ENCODE measurements around the gene PRAMEF7.
"Not testable (repeated sequence)": the region's sequence is repeated elsewhere in the genome, so short reads cannot be mapped to it uniquely, and the experiment has no call there.

PRAMEF7 gene

DNA sequence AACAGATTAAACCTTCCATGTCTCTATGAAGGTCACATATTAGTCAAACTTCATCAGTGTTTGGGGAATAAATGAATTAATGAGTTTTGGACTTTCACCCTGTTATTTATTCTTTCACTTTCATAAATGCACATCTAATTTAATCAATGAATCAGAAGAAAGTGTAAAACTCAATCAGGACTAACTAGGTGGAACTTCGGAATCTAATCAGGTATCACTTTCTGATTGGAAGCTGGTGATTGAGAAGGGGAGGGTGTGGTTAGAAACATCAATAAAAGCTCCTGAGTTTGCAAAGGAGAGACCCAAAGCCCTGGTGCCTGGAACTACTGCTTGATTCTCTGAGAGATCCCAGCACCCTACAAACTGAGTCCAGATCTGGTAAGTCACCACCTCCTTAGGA lies at the start of gene PRAMEF7:
Gene PRAMEF7, plus strand, starts transcription at position 301 of the 400 bp plus-strand sequence. CDS start 1,083 bp downstream, outside the sequence.
- DNase-seq: not testable (repeated sequence)

DNA sequence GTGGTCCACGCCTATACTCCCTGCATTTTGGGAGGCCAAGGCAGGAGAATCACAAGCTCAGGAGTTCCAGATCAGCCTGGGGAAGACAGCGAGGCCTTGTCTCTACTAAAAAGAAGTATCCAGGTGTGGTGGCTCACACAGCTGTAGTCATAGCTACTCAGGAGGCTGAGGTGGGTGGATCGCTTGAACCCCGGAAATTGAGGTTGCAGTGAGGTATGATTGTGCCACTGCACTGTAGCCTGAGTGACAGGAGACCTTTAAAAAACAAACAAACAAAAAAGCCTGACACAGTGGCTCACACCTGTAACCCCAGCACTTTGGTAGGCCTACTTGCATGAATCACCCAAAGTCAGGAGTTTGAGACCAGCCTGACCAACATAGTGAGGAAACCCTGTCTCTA lies 38.0 kb upstream of the PRAMEF7 start:
- DNase-seq: not testable (repeated sequence)

DNA sequence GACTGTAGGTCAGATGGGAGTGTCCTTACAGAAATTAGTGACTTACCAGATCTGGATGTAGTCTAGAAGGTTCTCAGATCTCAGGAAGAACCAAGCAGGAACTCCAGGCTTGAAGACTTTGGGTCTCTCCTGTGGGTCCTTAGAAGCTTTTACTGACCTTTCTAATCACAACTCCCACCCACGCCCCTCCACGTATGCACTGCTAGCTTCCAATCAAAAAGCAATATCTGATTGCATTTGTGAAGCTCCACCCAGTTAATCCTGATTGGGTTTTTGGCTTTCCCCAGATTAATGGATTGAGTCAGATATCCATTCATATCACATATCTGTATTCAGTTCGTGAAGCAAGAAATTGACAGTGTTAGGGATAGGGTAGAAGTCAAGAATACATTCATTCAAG lies 30.3 kb upstream of the PRAMEF7 start, which contains the start of gene PRAMEF4:
Gene PRAMEF4, minus strand, starts transcription at position 101 of the 400 bp plus-strand sequence. CDS start 2,807 bp downstream, outside the sequence.
- not testable (repeated sequence) for DNase-seq

DNA sequence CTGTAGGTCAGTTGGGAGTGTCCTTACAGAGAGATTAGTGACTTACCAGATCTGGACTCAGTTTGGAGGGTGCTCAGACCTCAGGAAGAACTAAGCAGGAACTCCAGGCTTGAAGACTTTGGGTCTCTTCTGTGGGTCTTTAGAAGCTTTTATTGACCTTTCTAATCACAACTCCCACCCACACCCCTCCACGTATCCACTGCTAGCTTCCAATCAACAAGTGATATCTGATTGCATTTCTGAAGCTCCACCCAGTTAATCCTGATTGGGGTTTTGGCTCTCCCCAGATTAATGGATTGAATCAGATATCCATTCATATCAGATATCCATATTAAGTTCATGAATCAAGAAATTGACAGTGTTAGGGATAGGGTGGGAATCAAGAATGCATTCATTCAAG lies 18.2 kb upstream of the PRAMEF7 start, which contains the start of gene PRAMEF10:
Gene PRAMEF10, minus strand, starts transcription at position 101 of the 400 bp plus-strand sequence. CDS start 2,423 bp downstream, outside the sequence.
- DNase-seq: not testable (repeated sequence)

DNA sequence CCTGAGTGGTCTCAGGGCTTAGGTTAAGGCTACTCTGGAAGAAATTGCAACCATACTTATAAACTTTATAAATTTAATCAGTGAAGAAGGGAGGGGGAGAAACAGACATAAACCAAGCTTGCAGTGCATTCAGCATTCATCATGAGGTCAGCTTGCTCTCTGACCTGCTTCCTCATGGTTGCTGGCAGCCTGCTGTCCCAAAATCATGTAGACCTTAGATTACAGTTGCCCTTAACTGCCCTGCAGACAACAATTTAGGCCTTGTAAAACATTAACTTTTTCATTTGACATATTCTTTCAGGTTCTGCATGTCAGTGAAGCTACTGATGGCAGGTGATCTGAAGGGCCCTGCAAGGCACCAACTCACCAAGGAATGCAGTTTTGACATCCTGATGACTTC lies 17.2 kb upstream of the PRAMEF7 start:
- DNase-seq: not testable (repeated sequence)

DNA sequence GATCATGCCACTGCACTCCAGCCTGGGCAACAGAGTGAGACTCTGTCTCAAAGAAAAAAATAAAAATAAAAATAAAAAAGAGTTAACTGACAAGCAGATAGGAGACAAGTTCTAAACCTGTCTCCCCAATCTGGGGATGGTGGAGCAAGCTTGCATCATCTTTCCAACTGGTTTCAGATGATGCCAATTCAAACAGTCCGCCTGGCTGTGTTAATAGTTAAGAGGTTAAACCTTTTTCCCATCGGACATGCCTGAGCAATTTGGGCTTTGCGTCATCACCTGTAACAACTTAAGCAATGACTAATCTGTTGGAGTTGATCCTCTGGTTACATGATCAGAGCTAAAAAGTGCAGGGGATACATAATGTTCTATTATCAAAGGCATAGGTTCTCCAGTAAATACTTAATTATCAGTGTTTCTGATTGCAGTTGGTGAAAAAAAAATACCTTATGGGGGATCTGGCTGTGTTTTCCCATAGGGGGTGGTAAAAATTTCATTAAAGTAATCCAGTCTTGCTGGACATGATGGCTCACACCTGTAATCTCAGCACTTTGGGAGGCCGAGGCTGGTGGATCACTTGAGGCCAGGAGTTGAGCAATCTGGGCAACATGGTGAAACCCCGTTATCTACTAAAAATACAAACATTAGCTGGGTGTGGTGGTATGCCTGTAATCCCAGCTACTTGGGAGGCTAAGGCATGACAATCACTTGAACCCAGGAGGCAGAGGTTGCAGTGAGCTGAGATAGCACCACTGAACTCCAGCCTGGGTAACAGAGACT lies 12.4 kb upstream of the PRAMEF7 start:
- DNase-seq: not testable (repeated sequence)

DNA sequence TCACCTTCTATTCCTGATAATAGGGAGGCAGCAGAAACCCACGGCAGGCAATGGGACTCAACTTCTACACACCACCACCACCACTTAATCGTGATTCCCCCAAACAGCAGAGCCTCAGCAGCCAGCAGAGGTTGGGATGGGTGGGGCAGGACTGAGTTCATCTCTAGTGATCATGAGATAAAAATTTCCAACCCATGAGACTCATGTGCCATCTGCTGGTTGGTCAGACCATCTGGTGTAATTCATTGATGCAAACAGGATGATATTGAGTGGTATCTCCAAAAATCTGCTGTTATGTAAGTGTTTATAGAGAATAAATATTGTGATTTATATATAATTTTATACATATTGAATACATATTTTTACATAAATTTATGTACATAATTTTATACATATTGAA lies 5.3 kb downstream of the PRAMEF7 start:
- DNase-seq: not testable (repeated sequence)

DNA sequence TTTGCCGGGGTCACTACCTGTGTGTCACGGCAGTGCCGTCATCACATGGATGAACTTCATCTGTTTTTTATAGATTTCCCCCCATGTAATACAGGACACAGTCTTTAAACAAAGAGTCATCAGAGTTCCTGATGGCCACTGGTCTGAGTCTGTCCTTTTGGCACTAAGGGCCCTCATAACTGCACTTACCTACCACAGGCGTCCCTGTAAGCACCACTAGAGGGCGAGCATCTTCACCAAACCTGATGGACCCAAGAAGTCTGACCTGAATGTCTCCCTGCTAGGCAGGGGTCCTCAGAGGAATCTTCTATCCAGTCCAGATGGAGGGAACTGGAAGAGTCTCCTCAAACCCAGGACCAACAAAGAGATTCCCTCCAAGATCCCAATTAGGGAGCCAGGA lies 8.0 kb downstream of the PRAMEF7 start:
- not testable (repeated sequence) for DNase-seq

DNA sequence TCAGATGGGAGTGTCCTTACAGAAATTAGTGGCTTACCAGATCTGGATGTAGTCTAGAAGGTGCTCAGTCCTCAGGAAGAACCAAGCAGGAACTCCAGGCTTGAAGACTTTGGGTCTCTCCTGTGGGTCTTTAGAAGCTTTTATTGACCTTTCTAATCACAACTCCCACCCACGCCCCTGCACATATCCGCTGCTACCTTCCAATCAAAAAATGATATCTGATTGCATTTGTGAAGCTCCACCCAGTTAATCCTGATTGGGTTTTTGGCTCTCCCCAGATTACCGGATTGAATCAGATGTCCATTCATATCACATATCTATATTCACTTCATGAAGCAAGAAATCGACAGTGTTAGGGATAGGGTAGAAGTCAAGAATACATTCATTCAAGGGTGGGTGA lies 31.1 kb downstream of the PRAMEF7 start, which contains the start of gene PRAMEF6:
Gene PRAMEF6, minus strand, starts transcription at position 101 of the 400 bp plus-strand sequence. CDS start 5,062 bp downstream, outside the sequence.
- not testable (repeated sequence) for DNase-seq
